LNCaP clone FGC (cell line): ENCODE measurements around the gene GRAMD1B.

Experiments used
- DNase-seq: peaks from one replicate; pipeline ENCODE4 v3.0.0-alpha.2; 2011; ENCODE audit warnings: low read depth
- H3K4me3 ChIP-seq: 2 replicates; pipeline ENCODE4 v1.5.1; 2011; ENCODE audit warnings: mild to moderate bottlenecking, low read depth, low read length, control low read depth
- CTCF ChIP-seq: IDR thresholded peaks from 2 replicates; pipeline ENCODE4 v1.5.1; 2012; ENCODE audit warnings: mild to moderate bottlenecking; ENCODE audit not compliant: control insufficient read depth, insufficient read depth; ENCODE audit errors: extremely low read depth

The GRAMD1B gene

GRCh38 chr11:123405123-123405592 is 24.9 kb upstream of the GRAMD1B start:
- no peak for TF ChIP-seq CTCF
- no peak for DNase-seq
- H3K4me3 ChIP-seq = no peak overlapping the region

DNA sequence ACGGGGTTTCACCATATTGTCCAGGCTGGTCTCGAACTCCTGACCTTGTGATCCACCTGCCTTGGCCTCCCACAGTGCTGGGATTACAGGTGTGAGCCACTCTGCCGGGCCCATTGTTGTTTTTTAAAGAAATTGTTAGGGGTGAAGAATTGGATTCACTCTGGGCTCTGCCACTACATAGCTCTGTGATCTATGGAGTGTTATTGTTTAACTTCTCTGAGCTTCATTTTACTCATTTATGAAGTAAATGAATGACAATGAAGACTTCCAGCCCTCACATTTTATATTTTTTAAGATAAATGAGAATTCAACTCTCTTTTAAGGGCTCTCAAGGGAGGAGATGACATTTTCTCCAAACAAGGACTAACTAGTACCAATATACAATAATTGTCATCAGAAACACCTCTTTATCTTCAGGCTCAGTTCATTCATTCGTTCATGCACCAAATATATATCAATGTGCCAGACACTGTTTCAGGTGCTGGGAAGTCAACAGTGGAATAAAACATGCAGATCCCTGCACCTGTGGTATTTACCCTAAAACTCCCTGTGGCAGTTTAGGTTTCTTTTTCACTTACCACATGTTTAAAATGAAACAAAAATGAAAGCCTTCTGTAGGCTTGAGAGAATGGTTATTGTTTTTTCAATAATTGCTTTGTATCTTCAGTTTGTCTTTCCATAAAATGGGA is 23.5 kb upstream of the GRAMD1B start:
- no peak for TF ChIP-seq CTCF
- DNase-seq = no peak
- no peak overlapping the region for H3K4me3 ChIP-seq

DNA sequence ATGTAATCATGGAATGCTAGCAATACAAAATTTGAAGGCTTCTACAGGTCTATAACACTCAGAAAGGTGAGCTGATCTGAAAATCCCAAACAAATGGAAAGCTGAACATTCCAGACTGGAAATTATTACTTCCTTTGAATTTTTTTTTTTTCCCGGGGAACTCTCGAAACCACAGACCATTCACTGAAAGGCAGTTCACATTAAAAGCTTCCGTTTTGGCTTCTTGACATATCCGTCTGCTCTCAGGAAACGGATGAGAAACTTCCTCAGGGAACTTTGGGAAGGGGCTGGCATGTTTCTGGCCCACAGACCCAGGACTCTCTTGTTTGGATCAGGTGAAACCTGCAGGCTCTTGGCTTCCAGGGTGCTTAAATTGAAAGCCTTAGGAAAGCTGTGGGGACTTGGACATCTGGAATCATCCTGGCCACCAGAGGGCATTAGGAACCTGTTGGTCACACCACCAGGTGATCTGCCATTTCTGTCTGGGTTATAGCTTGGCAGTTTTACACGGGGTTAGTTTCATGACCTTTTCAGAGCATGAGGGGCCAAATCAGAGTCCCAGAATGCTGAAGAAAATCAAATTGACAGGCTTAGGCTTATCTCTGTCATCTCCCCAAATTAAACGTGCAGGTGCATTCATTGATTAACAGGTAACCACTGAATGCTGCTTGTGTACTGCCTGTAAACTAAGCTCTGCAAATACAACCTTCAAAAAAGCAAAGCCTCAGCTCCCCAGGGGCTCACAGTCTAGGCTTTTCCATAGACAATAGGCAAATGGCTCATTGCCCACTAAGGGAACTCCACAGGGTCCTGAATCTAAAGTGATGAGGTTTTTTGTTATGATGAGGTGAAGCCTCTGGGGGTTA is 22.7 kb upstream of the GRAMD1B start:
- peak; percentile 89 for TF ChIP-seq CTCF
- DNase-seq = peak; percentile 33

GRCh38 chr11:123407996-123408597 is 22.0 kb upstream of the GRAMD1B start:
- H3K4me3 ChIP-seq = no peak overlapping the region
- no peak for TF ChIP-seq CTCF
- DNase-seq = no peak

More for the DNA sequence above, 22.7 kb upstream of the GRAMD1B start:
- no peak overlapping the region for H3K4me3 ChIP-seq

GRCh38 chr11:123408619-123409455 is 21.2 kb upstream of the GRAMD1B start:
- no peak for DNase-seq
- TF ChIP-seq CTCF = no peak
- no peak overlapping the region for H3K4me3 ChIP-seq
